HEK293 (cell line): ENCODE measurements around the gene PSTPIP1.

ENCODE experiments used
- CTCF ChIP-seq: fragments of 450-650 bp; formaldehyde crosslinking; IDR thresholded peaks from 2 replicates; pipeline ENCODE4 v1.5.1; 2016; ENCODE audit warnings: missing biosample characterization, missing genetic modification characterization
- PRDM6 ChIP-seq: fragments of 450-650 bp; formaldehyde crosslinking; IDR thresholded peaks from 2 replicates; pipeline ENCODE4 v1.5.1; 2017; ENCODE audit warnings: missing biosample characterization, missing genetic modification characterization
- SP2 ChIP-seq: fragments of 450-650 bp; formaldehyde crosslinking; IDR thresholded peaks from 2 replicates; pipeline ENCODE4 v1.5.1; 2016; ENCODE audit warnings: missing biosample characterization, missing genetic modification characterization
- YY1 ChIP-seq: fragments of 450-650 bp; formaldehyde crosslinking; IDR thresholded peaks from 2 replicates; pipeline ENCODE4 v1.5.1; 2018; ENCODE audit warnings: missing biosample characterization, missing genetic modification characterization
- ZFP37 ChIP-seq: fragments of 450-650 bp; formaldehyde crosslinking; IDR thresholded peaks from 2 replicates; pipeline ENCODE4 v1.5.1; 2016; ENCODE audit warnings: missing biosample characterization, missing genetic modification characterization
- ZNF398 ChIP-seq: fragments of 450-650 bp; formaldehyde crosslinking; IDR thresholded peaks from 2 replicates; pipeline ENCODE4 v1.5.1; 2017; ENCODE audit warnings: missing biosample characterization, missing genetic modification characterization
- ZNF529 ChIP-seq: fragments of 450-650 bp; formaldehyde crosslinking; IDR thresholded peaks from 2 replicates; pipeline ENCODE4 v1.5.1; 2017; ENCODE audit warnings: missing genetic modification characterization, missing biosample characterization; ENCODE audit not compliant: insufficient replicate concordance

- no peak for TF ChIP-seq CTCF
- no peak for TF ChIP-seq ZFP37 (tag by site-specific recombination)
- TF ChIP-seq YY1 (tag by site-specific recombination) = no peak
- no peak for TF ChIP-seq SP2 (tag by site-specific recombination)
- TF ChIP-seq ZNF529 = no peak
- no peak for TF ChIP-seq PRDM6 (tag by site-specific recombination)
- TF ChIP-seq ZNF398 (tag by site-specific recombination) = no peak
Measured at GRCh38 chr15:77029166-77030047, 34.5 kb downstream of the PSTPIP1 start.
